NCI-H1694 (cell line): ENCODE results near the gene LRAT.
"Not testable (repeated sequence)": the region's sequence is repeated elsewhere in the genome, so short reads cannot be mapped to it uniquely, and the experiment has no call there.

ENCODE experiments used
- DNase-seq: peaks from one replicate; lab custom pipeline; 2025; lab: John Stamatoyannopoulos, UW

LRAT gene

DNA sequence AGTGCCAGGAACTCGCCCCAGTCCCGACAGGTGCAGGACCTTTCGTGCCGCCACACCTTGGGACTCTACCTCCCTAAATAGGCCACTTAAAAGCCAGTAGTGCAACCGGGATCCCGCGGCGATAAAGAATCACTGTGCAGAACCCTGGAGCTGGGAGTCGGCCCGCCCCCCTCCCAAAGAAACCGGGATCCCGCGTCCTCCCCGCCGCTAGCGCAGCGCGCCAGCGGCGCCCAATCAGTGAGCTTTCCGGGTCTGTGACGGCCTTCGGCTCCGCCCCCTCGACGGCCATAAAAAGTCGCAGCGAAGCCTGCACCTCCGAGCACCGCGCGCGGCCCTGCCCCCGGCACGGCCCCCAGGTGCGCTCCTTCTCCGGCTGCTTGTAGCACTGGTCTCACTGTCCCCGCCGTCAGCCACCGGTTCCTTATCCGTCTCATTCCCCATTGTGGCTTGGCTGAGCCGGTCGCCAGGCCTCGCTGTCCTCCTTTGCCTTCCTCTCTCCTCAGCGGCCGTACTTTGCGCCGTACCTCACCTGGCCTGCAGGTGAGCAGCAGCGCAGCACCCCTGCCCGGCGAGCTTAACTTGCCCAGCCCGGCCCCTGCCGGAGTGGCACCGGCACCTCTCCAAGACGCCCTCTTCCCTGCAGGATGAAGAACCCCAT is at the start of gene LRAT:
Gene LRAT (plus strand): TSS at position 318 of the 658 bp plus-strand sequence. CDS start 327 bp downstream, at position 645.
- DNase-seq: no peak

DNA sequence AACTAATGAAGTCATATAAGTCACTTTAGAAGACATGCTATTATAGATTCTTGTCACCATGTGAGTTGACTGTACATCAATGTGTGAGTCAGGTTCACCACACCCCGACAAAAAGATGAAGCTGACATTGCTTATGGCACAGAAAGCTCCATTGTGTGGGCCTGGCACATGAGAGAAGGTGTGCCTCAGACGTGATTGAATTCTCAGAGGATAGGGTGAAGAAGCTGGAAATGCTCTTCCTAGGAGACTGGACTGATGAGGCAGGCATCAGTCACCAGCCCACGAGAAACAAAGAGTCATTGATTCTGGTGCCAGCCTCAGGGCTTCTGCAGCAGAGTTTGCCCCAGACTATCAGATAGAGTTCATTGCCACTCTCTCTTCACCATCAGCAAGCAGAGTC is 35.9 kb upstream of the LRAT start:
- no peak for DNase-seq

DNA sequence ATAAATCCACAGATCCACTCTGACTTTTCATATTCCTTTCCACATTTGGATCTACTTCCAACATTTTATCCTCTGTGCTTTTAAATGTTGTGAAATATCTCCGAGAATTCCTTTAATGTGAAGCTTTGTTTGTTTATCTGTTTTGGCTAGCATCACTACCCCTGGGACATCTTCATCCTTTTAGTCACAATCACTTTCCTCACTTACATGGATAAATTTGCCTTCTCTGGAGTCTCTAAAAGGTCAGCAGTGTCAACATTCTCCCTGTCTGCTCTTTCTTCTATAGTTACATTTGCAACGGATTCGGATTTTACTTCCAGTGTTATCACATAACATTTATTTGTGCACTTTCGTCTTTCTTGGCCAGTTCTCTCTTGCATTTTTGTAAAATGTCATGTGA is 34.2 kb upstream of the LRAT start:
- no peak for DNase-seq

DNA sequence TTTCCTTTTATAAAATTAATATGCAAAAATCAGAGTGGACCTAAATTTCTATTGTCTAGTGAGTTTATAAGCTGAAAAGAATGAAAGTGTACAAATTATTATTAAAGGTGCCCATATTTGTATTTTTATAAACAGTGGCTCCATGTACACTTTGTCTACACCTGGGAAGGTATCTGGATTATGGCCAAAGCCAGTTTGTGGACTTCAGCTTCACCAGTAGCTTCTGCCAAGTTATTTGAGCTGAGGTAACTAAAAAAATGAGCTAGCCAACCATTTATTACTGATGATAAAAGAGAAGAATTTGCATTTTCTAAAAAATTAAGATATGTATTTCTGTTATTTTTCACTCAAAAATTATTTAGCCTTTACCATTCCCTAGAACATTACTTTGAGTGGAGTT is 32.3 kb upstream of the LRAT start:
- no peak for DNase-seq

DNA sequence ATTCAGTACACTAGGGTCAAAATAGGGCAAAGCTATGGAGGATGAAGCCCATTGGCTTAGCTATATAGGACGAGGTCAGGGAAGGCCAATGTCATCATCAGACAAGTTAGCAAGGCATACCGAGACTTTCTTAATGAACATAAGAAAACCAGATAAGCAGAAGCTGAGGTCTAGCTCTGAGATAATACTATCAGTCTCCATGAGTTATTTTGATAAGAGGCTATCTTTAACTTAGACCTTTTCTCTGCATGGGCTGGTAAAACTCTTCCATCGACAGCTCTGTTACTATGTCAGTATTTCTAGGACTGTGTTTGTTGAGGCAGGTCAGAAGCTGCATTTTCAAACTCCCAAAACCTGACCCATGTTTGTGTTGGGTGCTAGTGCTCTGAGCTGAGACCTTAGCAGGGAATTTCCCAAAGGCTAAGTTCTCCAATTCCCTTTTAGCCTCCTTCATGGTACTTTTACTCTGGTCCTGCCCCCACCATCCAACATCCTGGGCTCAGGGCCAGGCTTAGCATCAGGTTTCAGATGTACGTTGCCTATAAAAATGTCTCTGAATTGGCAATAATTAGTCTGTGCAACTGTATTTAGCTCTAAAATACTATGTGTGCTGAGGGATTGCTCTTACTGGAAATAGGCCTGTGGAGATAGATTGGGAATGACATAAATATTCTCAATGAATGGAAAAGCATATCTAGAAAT is 29.3 kb upstream of the LRAT start:
- no peak for DNase-seq

DNA sequence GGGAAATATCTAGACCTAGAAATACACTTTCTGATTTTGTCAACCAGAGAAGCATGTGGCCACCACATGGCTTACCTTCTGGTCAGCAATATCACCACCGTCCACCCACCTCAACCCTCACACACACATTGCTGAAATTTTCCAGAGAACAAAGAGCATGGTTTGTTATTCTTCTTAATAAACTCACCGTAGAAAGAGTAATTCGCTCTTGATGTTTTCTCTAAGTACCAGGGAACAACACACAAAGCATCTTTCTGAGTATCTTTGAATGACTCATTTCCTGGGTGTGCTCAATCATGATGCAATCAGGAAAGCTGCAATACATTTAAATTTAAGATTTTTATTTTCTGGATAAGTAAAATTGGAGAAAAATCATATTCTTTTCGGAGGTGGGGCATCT is 24.7 kb upstream of the LRAT start:
- DNase-seq: no peak

DNA sequence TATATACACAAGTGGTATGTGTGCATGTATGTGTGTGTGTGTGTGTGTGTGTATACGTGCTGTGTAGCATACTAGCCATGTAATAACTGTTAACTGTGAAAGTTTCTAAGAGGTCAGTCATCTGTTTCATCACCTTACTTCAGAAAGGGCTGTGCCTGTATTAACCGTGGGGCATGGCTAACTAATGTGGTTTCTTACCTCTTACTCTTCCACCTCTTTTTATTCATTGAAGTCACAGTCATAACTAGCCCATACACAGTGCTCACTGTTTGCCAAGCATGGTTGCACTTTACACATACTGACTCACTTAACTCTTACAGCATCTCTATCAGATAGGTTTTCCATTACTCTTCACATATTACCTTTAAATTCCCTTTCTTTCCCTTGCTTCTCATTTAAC is 23.7 kb upstream of the LRAT start:
- DNase-seq: no peak

DNA sequence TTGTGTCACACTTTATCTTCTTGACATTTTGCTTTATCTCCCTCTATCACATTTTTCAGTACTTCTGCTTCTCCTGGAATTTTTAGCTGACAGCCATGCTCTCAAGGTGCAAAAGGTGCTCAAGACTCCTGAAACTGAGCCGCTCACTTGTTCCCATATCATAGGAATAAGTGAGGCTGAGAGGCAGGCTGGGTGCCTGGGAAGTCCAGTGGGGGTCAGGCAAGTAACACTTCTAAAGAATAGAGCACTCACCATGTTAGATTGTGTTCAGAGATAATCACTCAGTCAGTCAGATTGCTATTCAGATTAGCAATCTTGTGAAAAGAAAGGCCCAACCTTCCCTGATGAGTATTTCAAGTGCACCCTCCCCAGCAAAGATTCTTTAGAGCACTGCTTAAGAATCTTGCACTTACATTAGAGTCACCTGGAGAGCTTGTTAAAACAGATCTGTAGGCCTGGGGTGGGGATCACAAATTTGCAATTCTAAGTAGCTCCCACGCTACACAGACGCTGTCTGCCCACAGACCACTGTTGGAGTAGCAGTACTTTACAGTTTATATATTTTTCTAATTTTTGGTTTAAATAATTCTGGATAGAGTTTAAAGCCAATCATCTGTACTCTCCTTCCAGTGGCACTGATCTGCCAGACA is 23.1 kb upstream of the LRAT start:
- no peak for DNase-seq

DNA sequence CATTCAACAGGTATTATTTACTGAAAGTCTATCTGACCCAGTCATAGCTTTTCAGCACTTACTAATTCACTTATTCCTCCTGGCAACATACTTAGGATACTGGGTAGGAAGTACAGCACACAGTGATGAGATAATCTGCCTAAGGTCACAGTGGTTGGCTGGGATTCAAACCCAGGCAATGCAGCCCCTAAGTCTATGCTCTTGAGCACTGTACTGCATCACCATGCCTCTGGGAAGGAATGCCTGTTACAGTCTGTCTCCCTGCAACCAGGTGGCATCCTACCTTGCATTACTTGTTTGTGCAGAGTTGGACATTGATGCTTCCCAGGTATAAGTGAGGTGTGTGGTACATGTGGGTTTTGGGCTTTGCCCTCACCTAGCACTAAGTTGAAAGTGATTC is 21.5 kb upstream of the LRAT start:
- no peak for DNase-seq

DNA sequence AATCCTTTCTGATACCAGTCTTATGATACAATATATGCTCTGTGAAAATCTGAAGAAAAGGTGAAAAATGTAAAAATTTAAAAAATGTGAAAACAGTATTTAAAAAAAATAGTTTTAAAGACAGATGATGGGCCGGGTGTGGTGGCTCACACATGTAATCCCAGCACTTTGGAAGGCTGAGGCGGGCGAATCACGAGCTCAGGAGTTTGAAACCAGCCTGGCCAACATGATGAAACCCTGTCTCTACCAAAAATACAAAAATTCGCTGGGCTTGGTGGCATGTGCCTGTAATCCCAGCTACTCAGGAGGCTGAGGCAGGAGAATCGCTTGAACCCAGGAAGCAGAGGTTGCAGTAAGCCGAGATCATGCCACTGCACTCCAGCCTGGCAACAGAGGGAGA is 20.2 kb upstream of the LRAT start:
- DNase-seq: not testable (repeated sequence)

DNA sequence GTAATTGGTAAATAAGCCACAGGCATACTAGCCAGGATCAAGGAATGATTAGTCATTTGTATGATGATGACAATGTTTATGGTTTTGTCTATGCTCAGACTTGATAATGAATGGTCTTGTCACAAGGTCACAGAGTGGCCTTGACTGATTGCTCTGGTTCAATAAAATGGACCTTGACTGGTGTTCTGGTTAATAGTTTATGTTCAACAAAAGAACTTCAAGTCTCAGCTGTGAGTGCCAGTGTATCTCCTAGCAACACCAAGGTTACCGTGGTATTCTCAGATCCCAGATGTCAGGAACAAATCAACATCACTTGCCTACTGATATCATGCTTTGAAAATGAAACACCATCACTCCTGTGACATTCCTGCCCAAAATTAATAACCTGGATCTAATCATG is 16.3 kb upstream of the LRAT start:
- no peak for DNase-seq

DNA sequence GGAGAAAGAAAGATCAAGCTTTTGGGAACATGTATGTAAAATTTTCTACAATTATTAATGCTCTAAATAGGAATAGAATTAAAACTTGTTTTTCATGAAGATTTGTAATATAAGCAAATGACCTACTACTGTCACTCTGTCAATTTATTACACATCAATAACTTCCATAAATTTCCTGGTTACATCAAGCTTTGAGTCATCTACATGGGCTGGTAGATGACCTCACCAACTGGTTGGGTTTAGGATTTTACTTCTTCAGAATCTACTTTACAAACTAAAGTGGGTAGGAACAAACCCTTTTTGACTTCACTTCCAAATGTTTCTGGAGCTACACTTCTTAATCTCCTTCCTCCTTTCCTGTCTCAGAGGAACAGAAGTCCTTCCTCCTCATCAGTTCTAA is 12.0 kb upstream of the LRAT start:
- no peak for DNase-seq

DNA sequence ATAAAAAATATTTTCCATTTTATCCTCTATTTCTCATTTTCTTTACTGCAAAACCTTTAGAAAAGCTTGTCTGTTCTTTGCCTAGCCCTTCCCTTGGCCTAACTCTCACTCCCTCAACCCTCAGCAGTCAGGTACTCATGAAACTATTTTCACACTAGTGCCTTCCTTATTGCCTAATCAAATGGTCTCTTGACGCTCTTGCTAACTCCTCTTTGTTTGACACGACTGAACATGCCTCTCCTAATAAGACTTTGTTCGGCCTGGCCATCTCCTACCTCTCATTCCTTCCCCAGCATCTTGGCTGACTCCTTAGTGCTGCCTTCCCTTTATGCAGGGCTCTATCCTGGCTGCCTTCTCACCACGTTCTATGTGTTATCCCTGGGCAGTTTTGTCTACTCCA is 11.1 kb upstream of the LRAT start:
- DNase-seq: no peak

DNA sequence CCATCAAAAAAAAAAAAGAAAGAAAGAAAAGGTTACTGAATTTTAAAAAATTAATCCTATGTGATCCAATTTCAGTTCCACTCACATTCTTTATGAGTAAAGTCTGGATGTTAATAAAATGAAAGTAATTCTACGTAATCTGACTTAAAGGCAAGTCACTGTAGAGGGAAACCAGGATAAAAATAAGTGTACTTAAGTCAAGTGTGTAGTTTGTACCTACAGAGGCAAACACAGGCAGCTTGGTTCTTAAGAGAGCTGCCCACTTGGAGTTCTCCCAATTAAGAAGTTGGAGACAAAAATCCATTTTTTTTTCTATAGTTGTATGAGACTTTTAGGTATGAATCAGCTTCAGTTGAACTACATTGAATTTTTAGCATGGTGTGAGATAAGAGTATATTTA is 7.0 kb upstream of the LRAT start:
- no peak for DNase-seq

DNA sequence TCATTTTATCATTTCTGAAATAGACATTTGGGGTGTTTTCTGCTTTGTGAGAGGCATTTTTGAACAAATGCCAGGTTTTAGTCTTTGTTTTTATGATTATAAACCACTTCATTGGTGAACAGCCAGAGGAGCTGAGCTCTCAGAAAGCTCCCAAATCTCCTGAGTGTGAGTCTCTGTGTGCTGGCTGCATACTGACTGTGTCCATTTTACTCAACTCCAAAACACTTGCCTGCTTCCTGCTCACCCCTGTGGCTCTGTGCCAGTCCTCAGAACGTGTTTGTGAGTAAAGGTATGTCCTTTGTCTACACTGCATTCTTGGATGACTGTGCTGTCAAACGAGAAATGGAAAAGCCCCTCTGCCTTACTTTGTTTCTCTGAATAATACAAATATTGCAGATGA is 5.4 kb upstream of the LRAT start:
- no peak for DNase-seq

DNA sequence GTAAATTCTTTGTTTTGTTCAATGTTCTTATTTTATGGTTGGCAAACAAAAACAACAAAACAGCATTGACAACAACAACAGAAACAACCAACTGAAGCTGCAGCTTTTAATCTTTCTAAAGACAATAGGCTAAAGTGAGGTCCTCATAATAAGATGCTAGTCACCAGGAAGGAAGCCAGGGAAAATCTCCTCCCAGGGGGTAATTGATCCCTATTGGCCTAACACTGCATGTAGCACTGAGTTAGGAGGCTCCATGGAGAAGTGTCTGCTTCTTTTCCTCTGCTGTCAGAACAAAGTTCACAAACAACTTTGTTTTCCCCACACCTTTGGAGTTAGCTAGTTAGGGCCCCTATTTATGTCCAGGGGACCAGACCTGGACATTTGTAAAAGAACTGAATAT is 4.7 kb upstream of the LRAT start:
- DNase-seq: no peak

DNA sequence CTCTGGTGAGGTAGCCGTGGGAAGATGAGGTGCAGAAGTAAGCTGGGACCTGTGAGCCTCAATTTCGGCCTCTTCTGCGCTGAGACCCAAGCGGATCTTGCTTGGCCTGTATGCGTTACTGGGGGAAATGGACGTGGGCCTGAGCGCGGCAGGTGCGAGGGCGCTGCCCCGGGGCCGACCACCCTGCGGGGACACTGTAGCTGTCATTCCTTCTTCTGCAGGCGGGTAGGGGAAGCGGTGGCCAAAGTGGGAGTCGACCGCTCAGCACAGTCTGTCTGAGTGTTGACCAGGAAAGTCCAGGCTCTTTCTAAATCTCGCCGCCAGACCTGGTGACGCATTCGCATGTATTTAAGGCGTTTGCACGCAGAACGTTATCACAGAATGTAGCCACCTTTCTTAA is 3.3 kb upstream of the LRAT start:
- DNase-seq: no peak

DNA sequence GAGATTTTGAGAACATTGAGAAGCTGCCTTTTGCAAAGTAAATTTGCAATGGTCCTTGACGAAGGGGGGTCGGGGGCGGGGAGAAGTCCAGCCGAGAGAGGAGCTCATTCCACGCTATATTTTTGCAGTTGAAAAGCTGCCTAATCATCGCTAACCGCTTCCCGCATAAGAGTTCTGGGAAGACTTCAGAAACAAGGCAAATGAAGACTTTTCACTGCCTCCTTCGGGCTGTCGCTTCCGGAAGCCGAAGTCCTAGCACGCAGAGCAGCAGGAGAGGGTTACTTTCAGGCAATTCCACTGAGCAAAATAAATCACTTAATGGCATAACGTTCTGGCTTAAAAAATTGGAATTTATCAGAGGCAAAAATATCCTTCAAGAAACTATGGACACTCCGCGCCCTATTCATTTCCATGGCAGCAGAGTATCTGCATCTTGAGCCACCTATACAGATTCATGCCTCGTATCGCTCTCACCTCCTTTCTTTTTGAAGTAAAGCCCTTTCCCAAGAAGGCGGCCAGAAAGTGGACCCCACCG is 2.6 kb upstream of the LRAT start:
- no peak for DNase-seq

DNA sequence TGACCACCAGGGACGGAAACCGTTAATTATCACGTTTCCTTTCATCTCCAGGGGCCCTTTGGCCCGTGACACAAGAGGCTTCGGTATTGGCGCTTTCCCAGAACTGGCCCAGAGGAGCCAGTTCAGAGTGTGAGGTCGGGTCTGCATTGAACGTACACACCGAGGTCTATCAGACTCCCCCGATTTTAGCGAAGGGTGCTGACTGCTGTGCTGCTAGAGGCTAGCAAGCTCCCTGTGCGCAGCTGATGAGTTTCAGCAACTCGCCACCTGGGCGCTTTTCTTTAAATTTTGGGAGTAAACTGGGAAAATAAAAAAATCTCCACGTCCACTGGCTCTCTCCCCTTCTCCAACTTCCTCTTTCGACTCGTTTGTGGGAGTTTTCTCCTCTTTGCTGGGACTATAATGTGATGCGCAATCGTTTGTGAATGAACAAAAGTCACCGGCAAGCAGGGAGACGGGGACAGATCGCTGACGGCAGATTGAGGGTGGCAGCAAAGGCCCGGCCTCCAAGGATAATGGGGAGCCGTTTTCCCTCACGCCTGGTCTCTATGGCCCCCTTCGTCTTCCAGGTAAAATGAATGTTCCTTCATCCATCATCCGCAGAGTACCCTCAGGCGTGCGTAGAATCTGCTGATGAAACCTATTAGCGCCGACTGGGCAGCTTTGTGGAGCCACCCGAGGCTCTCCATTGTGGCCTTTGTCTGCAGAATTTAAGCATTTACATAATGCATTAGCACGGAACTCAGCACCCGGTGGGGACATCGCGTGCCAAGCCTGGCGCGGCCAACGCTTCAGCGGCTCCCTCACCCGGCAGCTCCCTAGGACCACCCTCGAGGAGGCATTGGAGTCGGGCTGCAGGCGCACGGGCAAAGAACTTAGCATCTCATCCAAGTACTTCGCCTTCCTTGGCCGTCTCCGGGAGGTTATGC is 1.6 kb upstream of the LRAT start:
- DNase-seq: no peak

DNA sequence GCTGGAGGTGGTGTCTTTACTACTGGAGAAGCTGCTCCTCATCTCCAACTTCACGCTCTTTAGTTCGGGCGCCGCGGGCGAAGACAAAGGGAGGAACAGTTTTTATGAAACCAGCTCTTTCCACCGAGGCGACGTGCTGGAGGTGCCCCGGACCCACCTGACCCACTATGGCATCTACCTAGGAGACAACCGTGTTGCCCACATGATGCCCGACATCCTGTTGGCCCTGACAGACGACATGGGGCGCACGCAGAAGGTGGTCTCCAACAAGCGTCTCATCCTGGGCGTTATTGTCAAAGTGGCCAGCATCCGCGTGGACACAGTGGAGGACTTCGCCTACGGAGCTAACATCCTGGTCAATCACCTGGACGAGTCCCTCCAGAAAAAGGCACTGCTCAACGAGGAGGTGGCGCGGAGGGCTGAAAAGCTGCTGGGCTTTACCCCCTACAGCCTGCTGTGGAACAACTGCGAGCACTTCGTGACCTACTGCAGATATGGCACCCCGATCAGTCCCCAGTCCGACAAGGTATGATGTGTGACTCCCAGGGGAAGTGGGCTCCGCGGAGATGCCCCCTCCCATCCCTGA is 634 bp downstream of the LRAT start:
- DNase-seq: no peak

DNA sequence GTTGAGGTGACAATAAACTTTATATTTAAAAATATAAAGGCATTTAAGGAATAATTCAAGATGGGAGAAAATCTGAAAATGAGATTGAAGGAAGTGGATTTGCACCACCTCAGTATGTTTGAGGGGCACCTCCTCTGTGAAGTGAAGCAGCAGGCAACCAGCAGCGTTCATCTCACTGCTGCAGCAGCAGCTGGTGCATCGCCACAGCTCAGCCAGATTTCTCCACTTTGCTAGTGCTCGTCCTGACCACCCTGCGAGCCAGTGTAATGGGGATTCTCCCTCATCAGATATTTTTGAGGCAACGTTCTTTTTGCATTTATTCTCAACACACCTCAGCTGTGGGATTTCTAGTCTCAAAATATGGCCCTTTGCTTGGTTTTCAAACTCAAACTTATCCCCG is 13.9 kb downstream of the LRAT start:
- DNase-seq: no peak

DNA sequence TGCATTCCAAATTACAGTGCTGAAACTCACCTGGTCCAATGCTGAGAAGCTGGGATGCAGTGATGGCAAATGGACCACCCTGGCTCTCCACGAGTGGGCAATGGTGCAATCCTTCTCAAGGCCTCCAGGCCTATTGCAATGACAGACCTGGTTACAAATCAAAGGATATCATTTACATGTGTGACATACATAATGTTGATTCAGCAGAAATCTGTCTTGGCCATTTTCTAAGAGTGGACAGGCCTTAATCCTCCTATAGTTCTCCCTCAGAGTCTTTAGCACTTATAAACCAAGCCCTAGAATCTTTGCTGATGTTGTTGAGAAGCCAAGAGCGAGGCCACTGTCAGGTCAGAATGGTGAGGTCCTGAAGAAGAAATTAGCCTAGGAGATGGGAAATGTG is 17.1 kb downstream of the LRAT start:
- DNase-seq: no peak
